22Rv1 (cell line): ENCODE data around the gene ATP8A1.
A peak's percentile ranks its signal among the peaks of the same experiment; 100 is the strongest.

Source experiments
- H3K27ac ChIP-seq: fragments of 450-650 bp; 2 replicates; pipeline ENCODE4 v1.5.1; 2017
- ZFX ChIP-seq: fragments of 450-650 bp; IDR thresholded peaks from 2 replicates; pipeline ENCODE4 v1.6.1; 2017; ENCODE audit warnings: antibody characterized with exemption, borderline replicate concordance
- TF ChIP-seq, protein P1 (sequence below): fragments of 450-650 bp; IDR thresholded peaks from 2 replicates; pipeline ENCODE4 v1.5.1; 2017; ENCODE audit warnings: mild to moderate bottlenecking

ATP8A1 gene

GRCh38 chr4:42410446-42410845 is 246.5 kb downstream of the ATP8A1 start:
- no peak overlapping the region for H3K27ac ChIP-seq
- TF ChIP-seq, protein P1, sequence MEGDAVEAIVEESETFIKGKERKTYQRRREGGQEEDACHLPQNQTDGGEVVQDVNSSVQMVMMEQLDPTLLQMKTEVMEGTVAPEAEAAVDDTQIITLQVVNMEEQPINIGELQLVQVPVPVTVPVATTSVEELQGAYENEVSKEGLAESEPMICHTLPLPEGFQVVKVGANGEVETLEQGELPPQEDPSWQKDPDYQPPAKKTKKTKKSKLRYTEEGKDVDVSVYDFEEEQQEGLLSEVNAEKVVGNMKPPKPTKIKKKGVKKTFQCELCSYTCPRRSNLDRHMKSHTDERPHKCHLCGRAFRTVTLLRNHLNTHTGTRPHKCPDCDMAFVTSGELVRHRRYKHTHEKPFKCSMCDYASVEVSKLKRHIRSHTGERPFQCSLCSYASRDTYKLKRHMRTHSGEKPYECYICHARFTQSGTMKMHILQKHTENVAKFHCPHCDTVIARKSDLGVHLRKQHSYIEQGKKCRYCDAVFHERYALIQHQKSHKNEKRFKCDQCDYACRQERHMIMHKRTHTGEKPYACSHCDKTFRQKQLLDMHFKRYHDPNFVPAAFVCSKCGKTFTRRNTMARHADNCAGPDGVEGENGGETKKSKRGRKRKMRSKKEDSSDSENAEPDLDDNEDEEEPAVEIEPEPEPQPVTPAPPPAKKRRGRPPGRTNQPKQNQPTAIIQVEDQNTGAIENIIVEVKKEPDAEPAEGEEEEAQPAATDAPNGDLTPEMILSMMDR = no peak
- no peak for TF ChIP-seq ZFX

DNA sequence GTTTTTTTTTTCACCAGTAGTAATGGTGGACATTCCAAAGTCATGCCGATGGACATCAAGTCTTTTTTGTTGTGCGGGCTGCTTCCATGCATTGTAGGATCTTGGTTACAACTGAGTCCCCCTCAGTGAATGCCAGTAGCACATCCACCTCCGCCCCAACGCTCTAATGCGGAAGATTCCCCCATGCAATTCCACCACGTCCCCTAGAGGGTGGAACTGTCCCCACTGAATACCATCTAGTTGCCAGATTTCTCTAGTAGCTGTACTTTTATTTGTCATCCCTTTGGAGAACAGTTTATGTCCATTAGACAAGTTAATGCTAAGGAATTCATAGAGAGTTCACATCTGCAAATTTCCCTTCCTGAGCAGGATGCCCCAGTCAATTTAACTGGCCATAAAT is 252.9 kb downstream of the ATP8A1 start:
- no peak overlapping the region for H3K27ac ChIP-seq
- TF ChIP-seq, protein P1 = no peak
- TF ChIP-seq ZFX = no peak

- no peak overlapping the region for H3K27ac ChIP-seq
- TF ChIP-seq, protein P1 = peak; percentile 30
- TF ChIP-seq ZFX = no peak
These were observed 255.7 kb downstream of the ATP8A1 start for GRCh38 chr4:42401171-42401570.

DNA sequence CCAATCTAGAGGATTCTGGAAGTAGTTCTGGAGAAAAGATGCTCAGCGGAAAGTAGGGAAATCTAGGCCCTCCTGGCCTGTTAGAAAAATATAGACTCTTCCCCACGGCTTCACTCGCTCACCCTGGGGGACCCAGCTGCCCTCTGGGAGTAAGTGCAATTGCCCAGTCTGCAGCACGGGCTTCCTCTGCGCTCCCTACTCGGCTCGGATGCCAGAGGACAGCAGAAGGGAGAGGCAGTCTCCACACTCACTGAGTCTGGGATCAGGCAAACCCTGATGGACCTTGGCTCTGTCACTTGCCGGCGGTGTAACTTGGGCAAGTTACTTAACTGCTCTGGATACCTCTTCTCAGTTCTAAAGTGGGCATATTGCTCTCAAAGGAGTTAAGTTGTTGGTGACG is 257.5 kb downstream of the ATP8A1 start:
- no peak overlapping the region for H3K27ac ChIP-seq
- TF ChIP-seq ZFX = no peak
- TF ChIP-seq, protein P1 = no peak

- H3K27ac ChIP-seq = no peak overlapping the region
- TF ChIP-seq ZFX = no peak
- TF ChIP-seq, protein P1 = no peak
These were observed 258.0 kb downstream of the ATP8A1 start for GRCh38 chr4:42398871-42399331.

DNA sequence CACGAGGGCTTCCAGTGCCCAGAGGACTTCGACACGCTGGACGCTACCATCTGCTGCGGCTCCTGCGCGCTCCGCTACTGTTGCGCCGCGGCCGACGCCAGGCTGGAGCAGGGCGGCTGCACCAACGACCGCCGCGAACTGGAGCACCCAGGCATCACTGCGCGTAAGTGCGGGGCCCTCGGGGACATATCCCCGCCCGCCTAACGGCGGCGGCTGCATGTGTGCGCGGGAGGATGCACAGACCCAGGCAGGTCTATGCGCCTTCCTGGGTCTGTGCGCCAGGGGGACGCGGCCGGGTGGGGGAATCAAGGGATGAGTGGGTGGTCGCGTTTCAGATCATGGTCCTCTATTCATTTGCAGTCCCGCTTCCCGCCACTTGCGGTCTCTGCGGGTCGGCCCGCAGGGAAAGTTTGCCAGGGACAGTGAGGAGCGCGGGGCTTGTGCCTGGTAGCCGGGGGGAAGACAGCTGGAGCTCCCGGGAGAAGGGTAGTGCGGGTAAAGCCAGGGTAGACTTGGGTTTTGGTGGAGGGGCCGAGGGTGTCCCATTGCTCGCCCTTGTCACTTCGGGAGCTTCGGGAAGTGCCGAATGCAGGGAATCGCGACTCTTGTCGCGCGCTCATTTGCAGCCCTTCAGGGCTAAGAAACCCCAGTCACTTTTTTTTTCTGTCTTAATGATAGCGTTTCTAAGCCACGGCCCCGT is 258.6 kb downstream of the ATP8A1 start:
- H3K27ac ChIP-seq = no peak overlapping the region
- TF ChIP-seq, protein P1 = peak; percentile 37
- TF ChIP-seq ZFX = no peak

DNA sequence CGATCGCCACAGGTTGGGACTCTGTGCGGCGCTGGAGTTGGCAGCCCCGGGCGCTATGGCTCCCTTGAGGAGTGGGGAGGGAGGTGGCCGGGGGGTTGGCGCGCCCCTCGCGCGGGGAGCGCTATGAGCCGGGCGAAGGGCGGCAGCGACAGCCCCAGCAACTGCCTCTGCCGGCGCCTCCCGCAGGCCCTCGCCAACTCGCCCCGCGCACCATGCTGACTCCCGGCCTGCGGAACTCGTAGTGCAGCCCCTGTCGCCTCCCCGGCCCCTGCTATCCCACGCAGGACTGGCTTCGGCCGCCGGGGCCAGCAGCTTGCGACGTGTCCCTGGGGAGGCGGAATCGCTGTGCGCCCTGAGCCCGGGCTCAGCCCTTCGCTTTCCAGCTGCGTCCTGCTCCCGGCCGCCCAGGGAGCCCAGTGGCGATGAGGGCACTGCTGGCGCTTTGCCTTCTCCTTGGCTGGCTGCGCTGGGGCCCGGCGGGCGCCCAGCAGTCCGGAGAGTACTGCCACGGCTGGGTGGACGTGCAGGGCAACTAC is 259.2 kb downstream of the ATP8A1 start:
- H3K27ac ChIP-seq = no peak overlapping the region
- TF ChIP-seq, protein P1 = no peak
- no peak for TF ChIP-seq ZFX
